GM19463 (cell line): ENCODE measurements around the gene ALPI.
"Not testable (repeated sequence)": the region's sequence is repeated elsewhere in the genome, so short reads cannot be mapped to it uniquely, and the experiment has no call there.

Experiments used
- ATAC-seq: cut with Tn5 transposase; IDR thresholded peaks from one replicate; pipeline ENCODE4 v1.9.1; 2021; ENCODE audit warnings: mild to moderate bottlenecking, moderate library complexity; ENCODE audit not compliant: unreplicated experiment

ALPI gene

GRCh38 chr2:232420463-232421188 lies 35.3 kb upstream of the ALPI start:
- no peak for ATAC-seq

DNA sequence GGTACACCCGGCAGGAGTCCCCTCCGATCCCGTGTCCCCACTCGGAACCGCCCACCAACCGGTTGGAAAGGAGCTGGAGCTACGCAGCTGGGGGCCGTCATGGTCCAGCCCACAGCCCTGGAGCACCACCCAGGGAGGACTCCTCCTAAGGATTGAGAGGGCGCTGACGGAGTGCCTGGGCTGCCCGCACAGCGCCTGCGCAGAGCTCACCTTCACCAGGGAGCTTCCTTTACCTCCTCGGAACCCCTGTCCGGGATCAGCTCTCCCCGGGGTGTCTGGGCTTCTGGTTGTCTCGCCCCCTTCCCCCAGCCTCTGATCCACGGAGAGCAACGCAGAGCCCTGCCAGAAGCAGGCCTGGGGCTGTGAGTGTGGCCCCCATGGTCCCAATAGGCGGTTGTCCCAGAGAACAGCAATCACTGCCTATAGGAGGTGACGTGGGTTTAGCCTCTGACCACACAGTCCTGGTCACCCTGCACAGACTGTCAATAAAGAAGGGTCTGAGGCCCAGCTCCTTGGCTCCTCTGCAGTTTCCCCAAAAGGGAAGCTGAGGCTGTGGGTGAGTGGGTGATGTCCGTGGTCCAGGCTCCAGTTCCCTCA lies 34.7 kb upstream of the ALPI start:
- no peak for ATAC-seq

DNA sequence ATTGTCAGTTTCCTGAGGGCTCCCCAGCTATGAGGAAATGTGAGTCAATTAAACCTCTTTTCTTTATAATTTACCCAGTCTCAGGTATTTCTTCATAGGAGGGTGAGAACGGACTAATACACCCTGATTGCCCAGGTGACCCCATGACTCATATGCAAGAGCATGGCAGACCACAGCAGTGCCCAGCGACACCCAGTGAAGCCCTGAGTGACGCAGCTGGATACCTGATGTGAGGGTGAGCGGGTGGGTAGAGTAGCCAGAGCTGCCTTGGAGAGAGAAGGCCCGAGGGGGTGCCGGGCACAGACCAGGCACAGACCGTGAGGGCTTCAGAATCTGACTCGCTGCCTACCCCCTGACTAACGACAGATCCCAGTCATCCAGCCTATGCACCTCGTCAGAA lies 33.9 kb upstream of the ALPI start:
- no peak for ATAC-seq

- not testable (repeated sequence) for ATAC-seq
Measured at GRCh38 chr2:232422996-232423395, 33.0 kb upstream of the ALPI start.

GRCh38 chr2:232423407-232423806 lies 32.5 kb upstream of the ALPI start:
- ATAC-seq, result not testable (repeated sequence)

- ATAC-seq, result no peak
Measured at GRCh38 chr2:232431705-232432590, 24.0 kb upstream of the ALPI start.

- no peak for ATAC-seq
Measured at GRCh38 chr2:232432598-232433184, 23.3 kb upstream of the ALPI start.

- ATAC-seq, result not testable (repeated sequence)
Measured at GRCh38 chr2:232433622-232434021, 22.3 kb upstream of the ALPI start.

- no peak for ATAC-seq
Measured at GRCh38 chr2:232434091-232434490, 21.9 kb upstream of the ALPI start.

DNA sequence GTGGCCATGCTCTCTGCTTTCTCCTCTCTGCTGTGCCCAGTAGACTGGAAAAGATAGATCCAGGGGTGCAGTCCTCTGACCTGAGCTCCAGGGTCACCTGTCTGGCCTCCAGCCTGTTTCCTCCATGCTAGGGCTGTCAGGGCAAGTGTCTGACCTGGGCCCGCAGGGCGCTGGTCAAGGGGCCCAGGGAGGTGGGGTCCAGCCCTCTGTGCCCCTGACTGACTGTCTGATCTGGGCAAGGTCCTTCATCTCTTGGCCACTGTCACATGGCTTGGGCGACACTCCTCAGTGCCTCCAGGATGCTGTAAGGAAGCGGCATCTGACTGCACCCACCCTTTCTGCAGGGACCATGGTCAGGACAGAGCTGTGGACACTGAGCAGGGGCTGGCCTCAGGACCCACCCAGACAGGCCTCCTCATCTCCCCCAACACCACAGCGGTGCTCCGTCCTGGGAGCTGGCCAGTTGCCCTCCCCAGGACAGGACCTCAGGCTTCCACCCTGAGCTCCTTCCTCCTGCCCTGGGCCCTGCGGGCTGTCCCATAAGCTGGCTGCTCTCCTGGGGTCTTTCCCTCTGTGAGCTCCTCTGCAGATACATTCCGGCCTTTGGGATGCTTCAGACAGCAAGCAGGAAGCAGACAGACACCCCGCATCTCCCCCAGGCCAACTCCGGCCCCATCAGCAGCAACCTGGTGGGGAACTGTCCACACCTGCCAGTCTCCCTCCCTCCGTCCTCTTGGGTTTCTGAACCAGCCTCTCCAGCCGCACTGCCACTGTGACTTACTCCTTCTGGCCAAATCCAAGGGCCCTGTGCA lies 21.2 kb upstream of the ALPI start:
- ATAC-seq, result no peak

GRCh38 chr2:232435375-232435648 lies 20.6 kb upstream of the ALPI start:
- ATAC-seq, result no peak

- no peak for ATAC-seq
Measured at GRCh38 chr2:232435805-232436204, 20.1 kb upstream of the ALPI start.

GRCh38 chr2:232436381-232437194 lies 19.4 kb upstream of the ALPI start:
- ATAC-seq, result no peak

DNA sequence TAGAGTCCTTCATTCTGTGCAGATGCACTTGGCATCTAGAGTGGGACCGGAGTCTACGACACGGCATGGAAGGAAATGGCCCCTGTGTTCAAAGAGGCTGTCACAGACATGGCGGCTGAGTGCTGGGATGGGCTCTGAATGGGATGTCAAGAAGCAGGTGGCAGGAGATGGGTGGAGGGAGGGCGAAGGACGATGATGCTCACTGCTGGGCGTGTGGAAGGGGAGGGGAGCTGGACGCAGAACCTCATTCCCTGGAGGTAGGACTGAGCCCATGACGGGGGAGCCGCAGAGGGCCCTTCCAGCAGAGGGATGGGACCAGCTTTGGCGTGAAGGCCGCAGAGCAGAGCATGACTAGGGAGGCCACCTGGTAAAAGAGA lies 18.8 kb upstream of the ALPI start:
- ATAC-seq, result no peak

GRCh38 chr2:232438091-232438490 lies 17.9 kb upstream of the ALPI start:
- ATAC-seq, result no peak

GRCh38 chr2:232438951-232439757 lies 16.8 kb upstream of the ALPI start:
- no peak for ATAC-seq

DNA sequence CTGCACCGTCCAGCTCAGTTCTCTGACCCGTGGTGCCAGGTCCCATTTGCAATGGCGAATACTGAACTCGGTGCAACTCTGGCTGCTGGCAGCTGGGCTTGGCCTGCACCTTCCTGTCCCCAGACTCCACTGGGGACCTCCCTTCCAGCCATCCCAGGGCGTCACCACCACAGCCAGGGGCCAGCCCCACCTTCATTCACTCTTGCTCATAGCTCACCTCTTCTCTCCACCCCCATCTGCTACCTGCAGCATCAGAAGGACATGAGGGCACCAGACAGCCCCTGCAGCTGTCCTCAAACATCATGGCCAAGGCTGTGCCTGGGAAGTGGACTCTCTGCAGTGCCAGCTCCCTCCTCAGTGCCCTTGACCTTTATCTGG lies 16.2 kb upstream of the ALPI start:
- no peak for ATAC-seq

- peak; percentile 81 for ATAC-seq
Measured at GRCh38 chr2:232440220-232441018, 15.5 kb upstream of the ALPI start.
